ENCODE results near the gene TULP4. TPM values are rescaled to one million over a fixed set of nuclear protein-coding genes. Genes with fewer than 3 reads are reported as not detected.

Gene TULP4
- total RNA-seq, 1 experiment from 2014 or later, result 64.6 TPM

GRCh38 chr6:158292016-158292415, 20.2 kb upstream of the TULP4 start:
- Mint-ChIP-seq H3K36me3 (ENCODE audit: insufficient read depth in 1 of 3, low read depth in 3 of 3) (peaks cover 28 to 36% (median 31%) of the 10 kb centered on the region in 3 experiments), H3K27ac (no peak overlapping the region), H3K4me1 (no peaks in the 10 kb centered on the region; a peak in 1 of 4 replicates), H3K27me3 (ENCODE audit: low read depth) (no peaks in the 10 kb centered on the region), H3K9me3 (peaks cover 17 to 24% of the 10 kb centered on the region in 2 experiments), H3K4me3 (no peak overlapping the region)
- no peaks in the 10 kb centered on the region for H4K20me1 ChIP-seq (ENCODE audit: control insufficient read depth, insufficient read depth, insufficient read length)
- H4K5ac ChIP-seq (ENCODE audit: insufficient read length, low read depth, low read length), result no peak overlapping the region
- no peak overlapping the region for H3K14ac ChIP-seq (ENCODE audit: insufficient read depth, low read length)
- H3K79me2 ChIP-seq (ENCODE audit: insufficient read depth, low read length), result no peaks in the 10 kb centered on the region
- H3K23ac ChIP-seq (ENCODE audit: insufficient read length, low read depth, low read length), result no peak overlapping the region
- no peak for TF ChIP-seq CTCF (conservative IDR thresholded peaks at IDR 0.05)
- no peak overlapping the region for H3K56ac ChIP-seq (ENCODE audit: insufficient read length, low read depth, low read length)
- no peaks in the 10 kb centered on the region for H3K27me3 ChIP-seq (ENCODE audit: insufficient read depth, low read length)
- no peak overlapping the region for H3K9ac ChIP-seq (ENCODE audit: extremely low read depth, insufficient read length, low read length)
- WGBS (ENCODE audit: extremely low coverage, insufficient read length, low lambda C conversion rate), result no CpG with 5 or more reads among the region's 3 CpGs
- no peak overlapping the region for H4K91ac ChIP-seq (ENCODE audit: insufficient read length, low read depth, low read length)
- no peaks in the 10 kb centered on the region for H3K23me2 ChIP-seq (ENCODE audit: insufficient read length, low read depth, low read length, poor library complexity, severe bottlenecking)
- H3K79me1 ChIP-seq (ENCODE audit: insufficient read depth, low read depth, low read length, poor library complexity, severe bottlenecking), result peaks cover 3% of the 10 kb centered on the region
- no peak overlapping the region for H2BK12ac ChIP-seq (ENCODE audit: insufficient read length, low read depth, low read length)
- no peak overlapping the region for H3K4ac ChIP-seq (ENCODE audit: low read depth, low read length)
- no peak overlapping the region for H3K27ac ChIP-seq (ENCODE audit: insufficient read length, low read depth, low read length)
- H3K4me1 ChIP-seq (ENCODE audit: insufficient read depth, low read length), result no peaks in the 10 kb centered on the region
- no peak overlapping the region for H2BK120ac ChIP-seq (ENCODE audit: low read depth, low read length, poor library complexity, severe bottlenecking)
- H3K9me3 ChIP-seq (ENCODE audit: control insufficient read depth, low read depth, low read length), result no peaks in the 10 kb centered on the region
- no peak overlapping the region for H3K18ac ChIP-seq (ENCODE audit: insufficient read length, low read depth, low read length)
- H2BK20ac ChIP-seq (ENCODE audit: low read depth, low read length, poor library complexity, severe bottlenecking), result no peak overlapping the region
- H4K8ac ChIP-seq (replicated peaks; ENCODE audit: insufficient read length, low read depth, low read length), result no peak overlapping the region
- H2AK5ac ChIP-seq (ENCODE audit: insufficient read length, low read length), result no peak overlapping the region
- no peak overlapping the region for H2BK5ac ChIP-seq (ENCODE audit: insufficient read length, low read length)
- no peak overlapping the region for H3T11ph ChIP-seq (ENCODE audit: low read length)
- no peak overlapping the region for H2AFZ ChIP-seq (ENCODE audit: low read length)
- no peak overlapping the region for H2BK15ac ChIP-seq (ENCODE audit: low read depth, low read length)
- H3K4me2 ChIP-seq (ENCODE audit: insufficient read depth, insufficient read length, low read length), result no peak overlapping the region
- no peak for DNase-seq

Data from H9 (cell line).